GM12875 (cell line): ENCODE data around the gene SPRED3.
"Not testable (repeated sequence)": the region's sequence is repeated elsewhere in the genome, so short reads cannot be mapped to it uniquely, and the experiment has no call there.

ENCODE experiments used
- H3K4me3 ChIP-seq: one replicate; pipeline ENCODE4 v1.5.1; 2011; ENCODE audit warnings: low read depth, low read length, control low read depth
- CTCF ChIP-seq: IDR thresholded peaks from 2 replicates; pipeline ENCODE4 v1.5.1; 2011; ENCODE audit warnings: low read depth, mild to moderate bottlenecking, control low read depth, inconsistent platforms, low read length, moderate library complexity, borderline replicate concordance; ENCODE audit not compliant: insufficient read depth

The SPRED3 gene

GRCh38 chr19:38402967-38403674, 14.6 kb downstream of the SPRED3 start, which contains the start of gene FAM98C:
FAM98C (plus strand) TSS chr19:38403093; CDS start chr19:38403154, 61 bp downstream.
- peak; percentile 93 for TF ChIP-seq CTCF

GRCh38 chr19:38404858-38405257, 16.4 kb downstream of the SPRED3 start:
- no peak for TF ChIP-seq CTCF
- no peak overlapping the region for H3K4me3 ChIP-seq

More at GRCh38 chr19:38402967-38403674, 14.6 kb downstream of the SPRED3 start, which contains the start of gene FAM98C:
- H3K4me3 ChIP-seq, result peak within 1 kb of the TSS; percentile 82

DNA sequence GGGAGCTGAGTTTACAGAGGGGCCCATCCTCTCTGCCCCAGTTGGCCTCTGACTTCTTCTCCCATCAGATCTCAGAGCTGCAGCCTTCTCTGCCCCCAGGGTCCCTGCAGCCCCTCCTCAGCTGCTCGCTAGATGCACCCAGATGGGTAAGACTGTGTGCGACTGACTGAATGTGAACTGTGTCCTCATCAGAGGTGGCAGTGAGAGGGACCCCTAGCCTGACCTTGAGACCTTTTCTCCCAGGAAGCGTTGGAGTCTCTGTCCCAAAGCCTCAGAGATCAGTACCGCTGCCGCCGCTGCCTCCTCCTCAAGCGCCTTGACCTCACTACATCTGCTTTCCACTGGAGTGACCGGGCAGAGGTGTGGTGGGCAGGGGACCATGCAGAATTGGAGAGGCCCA, 16.8 kb downstream of the SPRED3 start:
- H3K4me3 ChIP-seq, result no peak overlapping the region
- TF ChIP-seq CTCF, result no peak

- H3K4me3 ChIP-seq, result no peak overlapping the region
- TF ChIP-seq CTCF, result no peak
These were observed 21.2 kb downstream of the SPRED3 start for GRCh38 chr19:38409631-38410133.

DNA sequence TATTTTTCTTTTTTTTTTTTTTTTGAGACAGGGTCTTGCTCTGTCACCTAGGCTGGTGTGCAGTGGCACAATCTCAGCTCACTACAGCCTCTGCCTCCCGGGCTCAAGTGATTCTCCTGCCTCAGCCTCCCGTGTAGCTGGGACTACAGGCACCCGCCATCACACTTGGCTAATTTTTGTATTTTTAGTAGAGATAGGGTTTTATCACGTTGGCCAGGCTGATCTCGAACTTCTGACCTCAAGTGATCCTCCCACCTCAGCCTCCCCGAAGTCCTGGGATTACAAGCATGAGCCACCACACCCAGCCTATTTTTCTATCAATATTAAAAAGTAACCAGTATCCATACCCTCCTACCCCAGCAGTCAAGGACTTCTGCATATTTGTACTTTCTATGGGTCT, 21.9 kb downstream of the SPRED3 start:
- H3K4me3 ChIP-seq, result not testable (repeated sequence)

DNA sequence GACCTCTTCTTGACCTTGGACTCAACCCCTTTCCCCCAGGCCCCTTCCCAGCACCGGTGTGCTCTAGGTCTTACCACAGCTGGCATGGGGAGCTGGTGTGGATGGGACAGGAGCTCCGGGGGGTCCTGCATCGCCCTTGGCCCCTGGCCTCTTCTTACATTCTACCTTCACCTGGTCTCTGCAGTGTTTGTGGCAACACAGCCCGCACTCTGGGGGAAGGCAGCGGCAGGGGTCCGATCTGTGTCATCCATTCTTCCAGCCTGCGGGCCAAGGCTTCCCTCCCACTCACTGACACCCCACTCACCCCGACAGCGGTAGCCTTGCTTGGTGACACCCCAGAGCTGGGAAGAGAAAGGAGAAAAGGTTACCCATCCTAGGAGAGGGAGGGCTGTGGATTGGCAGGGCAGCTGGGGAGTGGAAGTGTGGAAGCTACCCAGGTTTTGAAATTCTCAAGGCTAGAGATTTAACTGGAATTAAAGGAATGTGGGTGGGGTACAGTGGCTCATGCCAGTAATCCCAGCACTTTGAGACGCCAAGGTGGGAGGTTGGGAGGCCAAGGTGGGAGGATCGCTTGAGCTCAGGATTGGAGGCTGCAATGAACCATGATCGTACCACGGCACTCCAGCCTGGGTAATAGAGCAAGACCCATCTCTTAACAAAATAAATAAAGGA, 22.7 kb downstream of the SPRED3 start:
- TF ChIP-seq CTCF, result no peak
- H3K4me3 ChIP-seq, result no peak overlapping the region

GRCh38 chr19:38411898-38412297, 23.4 kb downstream of the SPRED3 start:
- H3K4me3 ChIP-seq, result not testable (repeated sequence)

DNA sequence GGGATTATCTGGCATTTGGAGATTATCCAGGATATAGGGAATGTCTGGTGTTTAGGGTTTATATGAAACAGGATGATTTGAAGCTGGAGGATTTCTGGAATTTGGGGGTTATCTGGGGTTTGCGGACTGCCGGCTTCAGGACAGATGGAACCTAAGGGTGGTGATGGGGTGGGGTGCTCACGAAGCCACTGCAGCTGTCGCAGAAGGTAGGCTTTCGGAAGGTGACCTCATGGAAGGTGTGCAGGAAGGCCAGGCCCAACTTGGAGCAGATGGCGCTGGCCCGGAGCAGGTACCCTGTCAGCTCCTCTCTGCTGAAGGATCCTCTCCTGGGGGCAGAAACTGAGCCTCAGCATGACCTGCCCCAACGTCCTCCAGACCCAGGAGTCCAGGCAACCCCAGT, 24.0 kb downstream of the SPRED3 start:
- H3K4me3 ChIP-seq, result no peak overlapping the region
- TF ChIP-seq CTCF, result no peak
